ENCODE results near the gene KBTBD13.
"Not testable (repeated sequence)": the region's sequence is repeated elsewhere in the genome, so short reads cannot be mapped to it uniquely, and the experiment has no call there.

Gene KBTBD13

DNA sequence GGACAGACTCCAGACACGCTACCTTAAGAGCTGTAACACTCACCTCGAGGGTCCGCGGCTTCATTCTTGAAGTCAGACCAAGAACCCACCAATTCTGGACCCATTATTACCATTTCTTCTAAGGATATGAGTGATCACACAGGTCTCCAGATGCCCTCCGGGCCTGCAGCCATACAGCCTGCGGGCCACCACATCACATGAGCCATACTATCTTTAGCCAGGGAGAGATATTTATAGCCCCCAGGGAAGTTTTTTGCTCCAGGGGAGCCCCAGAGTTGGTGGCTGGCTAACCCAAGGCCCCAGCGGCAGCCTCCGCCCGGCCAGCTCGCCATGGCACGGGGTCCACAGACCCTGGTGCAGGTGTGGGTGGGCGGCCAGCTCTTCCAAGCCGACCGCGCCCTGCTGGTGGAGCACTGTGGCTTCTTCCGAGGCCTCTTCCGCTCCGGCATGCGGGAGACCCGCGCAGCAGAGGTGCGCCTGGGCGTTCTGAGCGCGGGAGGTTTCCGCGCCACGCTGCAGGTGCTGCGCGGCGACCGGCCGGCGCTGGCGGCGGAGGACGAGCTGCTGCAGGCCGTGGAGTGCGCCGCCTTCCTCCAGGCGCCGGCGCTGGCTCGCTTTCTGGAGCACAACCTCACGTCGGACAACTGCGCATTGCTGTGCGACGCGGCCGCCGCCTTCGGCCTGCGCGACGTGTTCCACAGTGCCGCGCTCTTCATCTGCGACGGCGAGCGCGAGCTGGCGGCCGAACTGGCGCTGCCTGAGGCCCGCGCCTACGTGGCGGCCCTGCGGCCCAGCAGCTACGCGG, at the start of gene KBTBD13:
Gene KBTBD13, plus strand, starts transcription at position 261 of the 805 bp plus-strand sequence. Its CDS starts 70 bp downstream, at position 331.
- in situ Hi-C loops (cut with MboI; ENCODE audit: low sequenced_read_pairs) = no loop called here

- in situ Hi-C loops (cut with MboI; ENCODE audit: low sequenced_read_pairs) = no loop called here
Observed at GRCh38 chr15:65026756-65027155, 49.8 kb upstream of the KBTBD13 start.

GRCh38 chr15:65027593-65027992, 49.0 kb upstream of the KBTBD13 start:
- in situ Hi-C loops (cut with MboI; ENCODE audit: low sequenced_read_pairs) = no loop called here

DNA sequence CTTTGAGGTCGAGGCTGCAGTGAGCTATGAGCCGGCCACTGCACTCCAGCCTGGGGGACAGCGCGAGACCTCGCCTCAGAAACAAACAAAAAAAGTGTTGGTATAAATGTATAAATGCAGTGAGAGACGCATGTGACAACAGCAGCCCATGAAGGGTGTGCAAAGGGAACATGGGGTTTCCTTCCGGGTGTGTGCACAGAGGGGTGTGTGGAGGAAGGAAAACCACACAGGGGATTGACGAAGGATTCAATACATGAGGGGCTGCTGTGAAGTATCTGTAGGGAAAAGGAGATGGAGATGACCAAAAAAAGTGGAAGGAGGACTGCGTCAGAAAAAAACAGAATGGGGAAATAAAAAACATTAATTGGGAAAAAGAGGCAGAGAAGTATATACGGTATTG, 48.2 kb upstream of the KBTBD13 start:
- in situ Hi-C loops (cut with MboI; ENCODE audit: low sequenced_read_pairs) = no loop called here

DNA sequence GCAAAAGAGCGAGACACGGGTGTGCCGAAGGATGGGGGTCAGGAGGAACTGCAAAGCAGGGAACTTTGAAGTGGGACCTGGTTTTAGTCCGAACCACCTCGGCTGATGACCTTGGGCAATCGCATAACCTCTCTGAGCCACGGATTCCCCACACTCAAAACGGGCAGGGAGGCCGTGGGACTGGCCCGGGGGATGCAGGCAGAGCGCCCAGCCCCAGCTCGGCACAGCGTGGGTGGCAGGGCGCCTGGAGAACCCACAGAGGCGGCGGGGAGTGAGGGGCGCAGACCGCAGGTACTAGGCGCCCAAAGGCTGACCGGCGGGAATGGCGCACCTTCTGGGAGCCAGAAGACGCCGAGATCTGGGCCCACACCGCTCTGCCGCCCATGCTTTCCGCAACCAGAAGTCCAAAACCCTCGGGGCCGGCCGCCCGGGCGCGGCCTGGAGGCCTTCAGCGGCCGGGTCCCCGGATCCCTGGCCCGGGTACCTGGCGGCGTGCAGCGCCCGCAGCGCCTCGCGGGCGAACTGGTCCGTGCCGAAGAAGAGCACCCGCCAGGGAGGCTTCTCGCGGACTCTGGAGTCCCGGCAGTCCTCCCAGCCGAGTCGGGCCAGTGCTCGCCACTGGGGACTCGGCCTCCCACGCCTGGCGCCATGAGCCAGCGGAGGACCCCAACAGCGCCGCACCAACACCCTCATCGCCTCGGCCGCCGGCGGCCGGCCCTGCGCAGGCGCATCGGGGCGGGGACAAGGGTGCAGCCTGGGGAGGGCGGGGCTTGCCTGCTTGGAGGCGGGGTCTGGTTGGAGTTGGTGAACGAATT, 47.4 kb upstream of the KBTBD13 start, which contains the start of gene MTFMT:
Gene MTFMT, minus strand, starts transcription at position 719 of the 815 bp plus-strand sequence. Its CDS starts 26 bp downstream, at position 693.
- in situ Hi-C loops (cut with MboI; ENCODE audit: low sequenced_read_pairs) = no loop called here

DNA sequence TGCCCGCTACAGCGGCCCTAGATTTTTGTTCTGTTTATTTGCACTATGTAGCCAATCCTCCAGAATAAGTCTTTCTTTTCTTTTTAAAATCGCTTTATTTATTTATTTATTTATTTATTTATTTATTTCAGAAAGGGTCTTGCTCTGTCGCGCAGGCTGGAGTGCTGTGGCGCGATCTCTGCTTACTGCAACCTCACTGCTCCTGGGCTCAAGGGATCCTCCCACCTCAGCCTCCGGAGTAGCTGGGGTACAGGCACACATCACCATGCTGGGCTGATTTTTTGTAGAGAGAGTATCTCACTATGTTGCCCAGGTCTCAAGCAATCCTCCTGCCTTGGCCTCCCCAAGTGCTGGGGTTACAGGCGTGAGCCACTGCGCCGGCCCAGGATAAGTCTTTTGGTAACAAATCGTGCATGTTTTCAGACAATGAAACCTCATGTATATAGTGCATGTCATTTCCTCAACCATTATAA, 46.8 kb upstream of the KBTBD13 start:
- in situ Hi-C loops (cut with MboI; ENCODE audit: low sequenced_read_pairs) = no loop called here

- in situ Hi-C loops (cut with MboI; ENCODE audit: low sequenced_read_pairs) = no loop called here
Observed at GRCh38 chr15:65032801-65033537, 43.6 kb upstream of the KBTBD13 start.

- in situ Hi-C loops (cut with MboI; ENCODE audit: low sequenced_read_pairs) = no loop called here
Observed at GRCh38 chr15:65033659-65034269, 42.8 kb upstream of the KBTBD13 start.

DNA sequence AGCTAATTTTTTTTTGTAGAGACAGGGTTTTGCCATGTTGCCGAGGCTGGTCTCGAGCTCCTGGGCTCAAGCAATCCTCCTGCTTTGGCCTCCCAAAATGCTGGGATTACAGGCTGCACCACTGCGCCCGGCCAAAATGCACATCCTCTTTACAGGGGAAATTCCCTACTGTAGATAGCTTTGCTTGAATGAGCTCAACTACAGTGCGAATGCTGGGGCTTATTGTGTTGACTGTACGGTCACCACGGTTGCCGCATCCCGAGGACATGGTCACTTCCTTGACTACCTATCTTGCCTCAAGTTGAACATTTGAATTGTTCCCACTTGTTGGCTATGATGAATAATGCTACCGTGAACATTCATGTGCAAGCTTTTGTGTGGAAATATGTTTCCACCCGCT, 41.8 kb upstream of the KBTBD13 start:
- in situ Hi-C loops (cut with MboI; ENCODE audit: low sequenced_read_pairs) = no loop called here

GRCh38 chr15:65037309-65037708, 39.2 kb upstream of the KBTBD13 start:
- in situ Hi-C loops (cut with MboI; ENCODE audit: low sequenced_read_pairs) = no loop called here

DNA sequence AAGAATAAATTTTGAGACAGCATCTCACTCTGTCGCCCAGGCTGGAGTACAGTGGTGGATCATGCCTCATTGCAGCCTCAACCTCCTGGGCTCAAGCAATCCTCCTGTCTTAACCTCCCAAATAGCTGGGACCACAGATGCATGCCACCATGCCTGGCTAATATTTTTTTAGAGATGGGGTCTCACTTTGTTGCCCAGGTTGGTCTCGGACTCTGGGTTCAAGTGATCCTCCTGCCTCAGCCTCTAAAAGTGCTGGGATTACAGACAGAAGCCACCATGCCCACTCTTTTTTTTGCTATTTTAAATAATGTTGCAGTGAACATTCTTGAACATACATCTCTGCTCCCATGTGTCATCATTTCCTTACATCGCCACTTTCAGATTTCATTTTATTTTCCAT, 38.1 kb upstream of the KBTBD13 start:
- in situ Hi-C loops (cut with MboI; ENCODE audit: low sequenced_read_pairs) = no loop called here

GRCh38 chr15:65038836-65039235, 37.7 kb upstream of the KBTBD13 start:
- in situ Hi-C loops (cut with MboI; ENCODE audit: low sequenced_read_pairs) = no loop called here

DNA sequence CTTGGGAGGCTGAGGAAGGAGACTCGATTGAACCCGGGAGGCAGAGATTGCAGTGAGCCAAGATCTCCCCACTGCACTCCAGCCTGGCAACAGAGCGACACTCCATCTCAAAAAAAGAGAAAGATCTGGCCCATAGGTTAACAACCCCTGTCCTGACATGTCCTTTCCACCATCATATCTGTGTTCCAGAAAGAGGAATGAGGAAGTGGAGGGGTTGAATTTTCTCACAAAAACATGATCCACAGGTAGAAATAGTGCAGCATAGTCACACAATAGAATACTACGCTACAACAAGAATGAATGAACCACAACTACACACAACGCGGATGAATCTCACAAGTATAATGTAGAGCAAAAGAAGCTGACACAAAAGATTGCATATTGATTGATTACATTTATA, 36.1 kb upstream of the KBTBD13 start:
- in situ Hi-C loops (cut with MboI; ENCODE audit: low sequenced_read_pairs) = no loop called here

GRCh38 chr15:65041787-65042186, 34.8 kb upstream of the KBTBD13 start:
- in situ Hi-C loops (cut with MboI; ENCODE audit: low sequenced_read_pairs) = no loop called here

DNA sequence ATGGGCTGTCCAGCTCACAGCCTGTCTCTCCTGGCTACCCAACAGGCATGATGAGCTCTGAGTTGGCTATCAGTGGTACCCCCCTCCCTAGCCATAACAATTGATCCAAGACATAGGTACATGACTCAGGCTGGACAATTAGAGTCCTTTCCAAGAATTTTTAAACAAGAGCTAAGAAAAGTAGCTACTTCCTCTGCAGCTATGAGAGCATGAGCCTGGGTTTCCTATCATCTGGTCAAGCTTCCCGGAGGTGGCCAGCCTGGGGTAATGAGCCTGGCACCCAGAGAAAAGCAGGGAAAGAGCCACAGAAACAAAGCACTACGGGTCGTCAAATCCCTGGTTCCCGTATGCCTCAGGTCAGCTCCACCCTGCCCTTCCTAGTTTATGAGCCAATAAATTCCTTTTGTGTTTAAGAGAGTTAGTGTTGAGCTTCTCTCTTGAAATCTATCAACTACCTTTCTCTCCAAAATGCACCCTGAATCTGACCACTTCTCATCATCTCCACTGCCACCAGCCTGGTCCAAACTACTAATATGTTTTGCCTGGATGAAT, 33.7 kb upstream of the KBTBD13 start:
- in situ Hi-C loops (cut with MboI; ENCODE audit: low sequenced_read_pairs) = no loop called here

DNA sequence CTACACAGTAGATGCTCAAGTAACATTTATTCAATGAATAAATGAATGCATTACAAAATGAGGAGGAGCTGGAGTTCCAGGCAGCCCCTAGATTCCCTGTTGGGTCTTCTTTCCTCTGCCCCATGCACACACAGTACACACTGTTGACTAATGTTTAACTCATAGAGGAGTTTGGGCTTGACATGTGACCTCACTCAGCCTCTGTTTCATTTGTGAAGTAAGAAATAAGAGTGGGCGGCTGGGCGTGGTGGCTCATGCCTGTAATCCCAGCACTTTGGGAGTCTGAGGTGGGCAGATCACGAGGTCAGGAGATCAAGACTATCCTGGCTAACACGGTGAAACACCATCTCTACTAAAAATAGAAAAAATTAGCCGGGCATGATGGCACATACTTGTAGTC, 32.3 kb upstream of the KBTBD13 start:
- in situ Hi-C loops (cut with MboI; ENCODE audit: low sequenced_read_pairs) = not testable (repeated sequence)

DNA sequence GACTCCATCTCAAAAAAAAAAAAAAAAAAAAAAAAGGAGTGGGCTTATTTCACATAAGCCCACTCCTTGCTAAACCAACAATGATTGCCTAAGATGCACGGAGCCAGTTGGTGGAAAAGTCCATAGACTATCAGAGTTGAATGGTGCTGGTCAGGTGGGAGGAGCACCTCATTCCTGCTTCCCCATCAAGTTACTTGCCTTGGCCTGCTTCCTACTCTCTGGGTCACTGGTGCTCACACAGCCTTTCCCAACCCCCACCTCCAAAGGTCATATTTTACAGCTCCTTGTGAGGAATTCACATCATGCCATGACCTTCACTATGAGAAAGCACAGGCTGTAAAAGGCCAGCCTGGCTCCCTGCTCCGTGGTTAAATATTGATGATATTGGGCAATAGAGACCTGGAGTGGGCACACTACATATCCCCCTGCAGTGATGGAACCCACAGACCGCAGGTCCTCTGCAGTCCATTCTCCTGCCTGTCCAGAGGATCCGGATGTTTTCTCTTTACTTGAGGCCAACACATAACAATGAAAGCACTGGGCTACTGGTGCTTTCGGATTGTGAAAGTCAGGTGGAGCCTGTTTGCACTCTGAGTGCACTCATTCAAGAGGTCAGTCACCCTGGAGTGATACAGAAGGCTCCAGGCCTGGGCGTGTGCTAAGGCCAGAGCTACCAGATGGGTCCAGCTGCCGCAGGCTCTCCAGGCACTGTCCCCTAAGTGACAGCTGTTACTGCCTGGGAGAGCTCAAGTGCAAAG, 31.6 kb upstream of the KBTBD13 start, which contains the start of gene SLC51B:
Gene SLC51B, plus strand, starts transcription at position 664 of the 758 bp plus-strand sequence. CDS start 4,618 bp downstream, outside the sequence.
- in situ Hi-C loops (cut with MboI; ENCODE audit: low sequenced_read_pairs) = no loop called here

DNA sequence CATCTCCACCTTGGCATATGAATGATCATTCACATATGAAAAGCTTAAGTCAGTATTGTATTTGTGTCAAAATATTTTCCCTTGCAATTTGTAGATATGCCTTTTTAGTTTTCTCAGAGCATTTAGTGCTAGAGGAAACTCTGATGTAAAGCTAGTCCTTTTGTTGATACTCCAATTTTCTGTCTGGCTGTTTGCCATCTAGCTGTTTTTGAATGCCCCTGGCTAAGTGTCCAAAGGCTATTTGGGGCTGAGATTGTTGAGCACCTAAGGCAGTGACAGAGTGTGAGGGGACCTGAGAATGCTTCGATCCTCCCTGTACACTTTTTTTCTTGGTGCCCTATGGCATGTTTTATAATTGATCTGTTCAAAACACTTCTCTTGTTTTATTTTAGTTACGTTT, 28.3 kb upstream of the KBTBD13 start:
- in situ Hi-C loops (cut with MboI; ENCODE audit: low sequenced_read_pairs) = no loop called here

- in situ Hi-C loops (cut with MboI; ENCODE audit: low sequenced_read_pairs) = no loop called here
Observed at GRCh38 chr15:65049418-65049840, 27.1 kb upstream of the KBTBD13 start.
